Activated naive CD4-positive, alpha-beta T cell (primary cell): ENCODE measurements around the gene SHMT2.
A peak's percentile ranks its signal among the peaks of the same experiment; 100 is the strongest.

Experiments used
- DNase-seq, 4 experiments: peaks; one replicate each; lab custom pipeline; 2025; lab: John Stamatoyannopoulos, UW

SHMT2 gene

GRCh38 chr12:57227315-57228115 lies 2.0 kb upstream of the SHMT2 start:
- DNase-seq = no peak

GRCh38 chr12:57229046-57229633 lies 371 bp upstream of the SHMT2 start:
- no peak for DNase-seq

GRCh38 chr12:57230381-57231155 lies 1.1 kb downstream of the SHMT2 start:
- DNase-seq = no peak

- no peak for DNase-seq
Measured at GRCh38 chr12:57231276-57232021, 1.9 kb downstream of the SHMT2 start.

- no peak for DNase-seq
Measured at GRCh38 chr12:57232156-57232756, 2.7 kb downstream of the SHMT2 start.

GRCh38 chr12:57233357-57234232 lies 4.1 kb downstream of the SHMT2 start:
- no peak for DNase-seq

GRCh38 chr12:57234233-57234570 lies 4.7 kb downstream of the SHMT2 start:
- DNase-seq = no peak

- no peak for DNase-seq
Measured at GRCh38 chr12:57234571-57235016, 5.1 kb downstream of the SHMT2 start.

GRCh38 chr12:57235017-57235727 lies 5.7 kb downstream of the SHMT2 start:
- DNase-seq = no peak

GRCh38 chr12:57235728-57236131 lies 6.2 kb downstream of the SHMT2 start:
- DNase-seq = no peak

GRCh38 chr12:57236201-57236924 lies 6.9 kb downstream of the SHMT2 start:
- no peak for DNase-seq

GRCh38 chr12:57236925-57237595 lies 7.5 kb downstream of the SHMT2 start:
- no peak for DNase-seq

- DNase-seq = no peak
Measured at GRCh38 chr12:57237596-57237931, 8.1 kb downstream of the SHMT2 start.

- no peak for DNase-seq
Measured at GRCh38 chr12:57237932-57238853, 8.7 kb downstream of the SHMT2 start.

GRCh38 chr12:57238854-57239554 lies 9.5 kb downstream of the SHMT2 start:
- DNase-seq = peak; percentile 77 to 87 (median 78)

GRCh38 chr12:57239587-57240065 lies 10.1 kb downstream of the SHMT2 start:
- DNase-seq = no peak
